Vagina (tissue), 2 donors: Measurements from ENCODE around the gene TBC1D16.

ENCODE experiments used
- POLR2A ChIP-seq, 2 donors: fragments of 450-650 bp; IDR thresholded peaks; one replicate each; pipeline ENCODE4 v1.6.1; 2017; ENCODE audit warnings: antibody characterized with exemption in 2 of 2, mild to moderate bottlenecking in 2 of 2, moderate library complexity in 2 of 2
- TF ChIP-seq, protein P1 (sequence below), 3 experiments: fragments of 450-650 bp in 2 of 3; fragments of 200-600 bp in 1 of 3; sonication (generic) in 1 of 3; IDR thresholded peaks; one replicate each; pipeline ENCODE4 v1.5.1; 2017 to 2019; ENCODE audit warnings: antibody characterized with exemption in 3 of 3, mild to moderate bottlenecking in 2 of 3, moderate library complexity in 2 of 3

DNA sequence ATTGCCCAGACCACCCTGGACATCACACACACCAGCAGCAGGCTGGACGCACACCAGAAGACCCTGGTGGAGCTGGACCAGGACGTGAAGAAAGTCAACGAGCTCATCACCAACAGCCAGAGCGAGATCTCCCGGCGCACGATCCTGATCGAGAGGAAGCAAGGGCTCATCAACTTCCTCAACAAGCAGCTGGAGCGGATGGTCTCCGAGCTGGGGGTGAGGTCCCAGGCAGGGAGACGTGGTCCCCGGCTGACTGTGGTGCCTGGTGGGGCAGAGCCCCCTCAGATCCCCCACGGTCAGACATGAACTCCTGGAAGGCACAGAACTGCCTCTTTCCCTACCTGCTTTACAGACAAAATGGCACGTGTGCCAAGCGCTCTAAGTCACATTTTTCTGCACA lies 49.1 kb upstream of the TBC1D16 start:
- TF ChIP-seq, protein P1, sequence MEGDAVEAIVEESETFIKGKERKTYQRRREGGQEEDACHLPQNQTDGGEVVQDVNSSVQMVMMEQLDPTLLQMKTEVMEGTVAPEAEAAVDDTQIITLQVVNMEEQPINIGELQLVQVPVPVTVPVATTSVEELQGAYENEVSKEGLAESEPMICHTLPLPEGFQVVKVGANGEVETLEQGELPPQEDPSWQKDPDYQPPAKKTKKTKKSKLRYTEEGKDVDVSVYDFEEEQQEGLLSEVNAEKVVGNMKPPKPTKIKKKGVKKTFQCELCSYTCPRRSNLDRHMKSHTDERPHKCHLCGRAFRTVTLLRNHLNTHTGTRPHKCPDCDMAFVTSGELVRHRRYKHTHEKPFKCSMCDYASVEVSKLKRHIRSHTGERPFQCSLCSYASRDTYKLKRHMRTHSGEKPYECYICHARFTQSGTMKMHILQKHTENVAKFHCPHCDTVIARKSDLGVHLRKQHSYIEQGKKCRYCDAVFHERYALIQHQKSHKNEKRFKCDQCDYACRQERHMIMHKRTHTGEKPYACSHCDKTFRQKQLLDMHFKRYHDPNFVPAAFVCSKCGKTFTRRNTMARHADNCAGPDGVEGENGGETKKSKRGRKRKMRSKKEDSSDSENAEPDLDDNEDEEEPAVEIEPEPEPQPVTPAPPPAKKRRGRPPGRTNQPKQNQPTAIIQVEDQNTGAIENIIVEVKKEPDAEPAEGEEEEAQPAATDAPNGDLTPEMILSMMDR (IDR thresholded peaks at IDR 0.05) = no peak
- no peak for TF ChIP-seq POLR2A (IDR thresholded peaks at IDR 0.05)
